ENCODE results near the gene CRPPA. TPM values are rescaled to one million over a fixed set of nuclear protein-coding genes. Genes with fewer than 3 reads are reported as not detected.

CRPPA gene
- total and polyA plus RNA-seq, 10 of the 15 experiments (the other 5 are each of a cell fraction or from before 2014, with no cell fraction given), result not detected

DNA sequence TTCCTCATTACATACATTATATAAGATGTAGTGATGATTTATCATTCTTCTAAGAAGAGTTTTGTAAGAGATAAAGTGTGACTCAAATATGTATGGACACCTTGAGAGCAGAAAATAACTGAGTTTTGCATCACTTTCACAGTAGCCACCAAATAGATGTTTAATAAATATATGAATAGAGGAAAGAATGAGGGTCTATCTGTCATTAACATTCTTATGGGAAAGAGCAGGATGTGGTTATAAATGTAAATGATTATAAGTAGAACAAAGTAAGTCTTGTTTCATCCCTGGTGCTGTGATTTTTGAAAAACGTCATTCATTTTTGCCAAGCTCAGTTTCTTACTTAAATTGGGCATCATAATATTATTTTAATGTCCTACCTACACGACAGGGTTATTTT is 15.0 kb upstream of the CRPPA start (continued):
- TF ChIP-seq TAF1 (IDR thresholded peaks at IDR 0.05; ENCODE audit: borderline replicate concordance, low read depth, low read length) (no peak), SREBF1 (IDR thresholded peaks at IDR 0.05; ENCODE audit: low read length) (no peak)
- TF ChIP-seq, protein P1, sequence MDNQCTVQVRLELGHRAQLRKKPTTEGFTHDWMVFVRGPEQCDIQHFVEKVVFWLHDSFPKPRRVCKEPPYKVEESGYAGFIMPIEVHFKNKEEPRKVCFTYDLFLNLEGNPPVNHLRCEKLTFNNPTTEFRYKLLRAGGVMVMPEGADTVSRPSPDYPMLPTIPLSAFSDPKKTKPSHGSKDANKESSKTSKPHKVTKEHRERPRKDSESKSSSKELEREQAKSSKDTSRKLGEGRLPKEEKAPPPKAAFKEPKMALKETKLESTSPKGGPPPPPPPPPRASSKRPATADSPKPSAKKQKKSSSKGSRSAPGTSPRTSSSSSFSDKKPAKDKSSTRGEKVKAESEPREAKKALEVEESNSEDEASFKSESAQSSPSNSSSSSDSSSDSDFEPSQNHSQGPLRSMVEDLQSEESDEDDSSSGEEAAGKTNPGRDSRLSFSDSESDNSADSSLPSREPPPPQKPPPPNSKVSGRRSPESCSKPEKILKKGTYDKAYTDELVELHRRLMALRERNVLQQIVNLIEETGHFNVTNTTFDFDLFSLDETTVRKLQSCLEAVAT (IDR thresholded peaks at IDR 0.05), result no peak
- TF ChIP-seq, protein P2, sequence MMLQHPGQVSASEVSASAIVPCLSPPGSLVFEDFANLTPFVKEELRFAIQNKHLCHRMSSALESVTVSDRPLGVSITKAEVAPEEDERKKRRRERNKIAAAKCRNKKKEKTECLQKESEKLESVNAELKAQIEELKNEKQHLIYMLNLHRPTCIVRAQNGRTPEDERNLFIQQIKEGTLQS (IDR thresholded peaks at IDR 0.05; ENCODE audit: borderline replicate concordance, extremely low read depth, low read depth, low read length), result no peak

DNA sequence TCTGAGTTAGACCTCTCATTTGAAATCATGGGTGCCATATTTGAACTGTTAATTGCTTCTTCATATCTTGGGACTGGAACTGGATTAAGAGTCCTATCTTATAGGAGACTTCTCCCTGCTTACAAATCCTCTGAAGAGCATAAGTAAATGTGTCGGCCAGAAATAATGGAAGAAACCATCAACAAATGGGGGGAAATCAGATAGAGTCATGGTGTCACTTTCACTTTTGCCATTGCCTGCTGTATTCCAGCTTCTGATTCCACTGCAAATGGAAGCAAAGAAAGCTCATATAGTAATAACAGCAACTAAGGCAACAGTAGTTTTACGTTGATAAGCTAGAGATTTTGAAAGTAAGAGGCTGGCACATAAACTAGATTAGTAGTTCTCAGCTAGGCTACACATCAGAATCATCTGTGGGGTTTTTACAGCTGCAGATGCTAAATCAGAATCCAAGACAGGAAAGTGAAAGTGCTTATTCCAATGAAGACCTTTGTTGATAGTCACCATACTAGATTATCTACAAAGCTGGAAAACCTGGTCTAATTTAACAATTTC is 12.3 kb upstream of the CRPPA start:
- Histone ChIP-seq H2AFZ (ENCODE audit: control insufficient read depth, low read depth, low read length) (no peak overlapping the region), H3K4me1 (ENCODE audit: control insufficient read depth, insufficient read depth, low read length) (no peaks in the 10 kb centered on the region), H3K4me2 (ENCODE audit: control insufficient read depth, insufficient read depth) (no peak overlapping the region), H4K20me1 (ENCODE audit: control insufficient read depth, insufficient read depth) (no peaks in the 10 kb centered on the region), H3K9me3 (replicated peaks; ENCODE audit: control insufficient read depth, insufficient read depth, low read length) (no peaks in the 10 kb centered on the region), H3K4me3 (no peak overlapping the region), H3K9ac (ENCODE audit: control insufficient read depth, insufficient read depth, low read length) (no peak overlapping the region), H3K36me3 (ENCODE audit: control insufficient read depth in 2 of 2, insufficient read depth in 2 of 2, low read length in 1 of 2) (no peaks in the 10 kb centered on the region), H3K27ac (ENCODE audit: control insufficient read depth, insufficient read depth) (no peak overlapping the region), H3K79me2 (ENCODE audit: control insufficient read depth, insufficient read depth, low read length) (no peaks in the 10 kb centered on the region), H3K27me3 (replicated peaks in 1 of 2; ENCODE audit: control insufficient read depth in 2 of 2, insufficient read depth in 2 of 2, low read length in 1 of 2) (no peaks in the 10 kb centered on the region)
- intact Hi-C loops (cut with micrococcal nuclease; ENCODE audit: unreplicated experiment) (loop anchor here (2.0 kb wide), 1 partner anchor 131 kb away; no protein-coding TSS in a partner anchor), in situ Hi-C loops (cut with MboI) (no loop called here)
- no TSS peak for BruUV-seq (replicated peaks)
- ATAC-seq, result no peak
- ChIA-PET RAD21 (ENCODE audit: unreplicated experiment) (interaction anchor here (3.5 kb wide), 1 partner anchor 131 kb away, joined by 19 read pairs; no protein-coding TSS in a partner anchor), CTCF (interaction anchor here (0.7 to 6.7 kb wide), 2 partner anchors 131 to 243 kb away, joined by 3 to 46 read pairs; no protein-coding TSS in a partner anchor), SMC1A (ENCODE audit: uncharacterized antibody, unreplicated experiment) (interaction anchor here (2.6 kb wide), 1 partner anchor 131 kb away, joined by 12 read pairs; no protein-coding TSS in a partner anchor), POLR2A (interaction anchor here (0.6 kb wide), 1 partner anchor 289 kb away, joined by 7 read pairs; no protein-coding TSS in a partner anchor)
- 38% methylated on average over 2 of the region's 2 CpGs for WGBS (ENCODE audit: insufficient coverage, insufficient replicate concordance, low lambda C conversion rate, missing lambda C conversion rate)
- DNase-seq (ENCODE audit: low read depth, low spot score), result no peak
- TF ChIP-seq ZNF207 (IDR thresholded peaks at IDR 0.05; ENCODE audit: borderline replicate concordance), result no peak
- TF ChIP-seq MEF2B (IDR thresholded peaks at IDR 0.05; ENCODE audit: partially characterized antibody, poor library complexity, severe bottlenecking), result no peak
- no peak for TF ChIP-seq IKZF1 (conservative IDR thresholded peaks at IDR 0.05)
- no peak for TF ChIP-seq SMAD5 (IDR thresholded peaks at IDR 0.05; ENCODE audit: low read depth)
- TF ChIP-seq KDM1A (IDR thresholded peaks at IDR 0.05; ENCODE audit: borderline replicate concordance), result no peak
- TF ChIP-seq MEF2A (IDR thresholded peaks at IDR 0.05; ENCODE audit: insufficient read depth, low read depth, low read length), result no peak
- TF ChIP-seq CHD2 (IDR thresholded peaks at IDR 0.05; ENCODE audit: borderline replicate concordance, low read depth, low read length), result no peak
- TF ChIP-seq SRF (IDR thresholded peaks at IDR 0.05; ENCODE audit: low read depth in 2 of 2, low read length in 2 of 2), result no peak
- TF ChIP-seq SPI1 (IDR thresholded peaks at IDR 0.05; ENCODE audit: borderline replicate concordance, insufficient read depth, low read depth, low read length), result no peak
- no peak for TF ChIP-seq MTA3 (IDR thresholded peaks at IDR 0.05; ENCODE audit: borderline replicate concordance, low read length)
- no peak for TF ChIP-seq SMAD1 (IDR thresholded peaks at IDR 0.05; ENCODE audit: low read depth, partially characterized antibody)
- no peak for TF ChIP-seq RAD51 (IDR thresholded peaks at IDR 0.05)
- TF ChIP-seq FOXK2 (IDR thresholded peaks at IDR 0.05), result no peak
- TF ChIP-seq SIN3A (IDR thresholded peaks at IDR 0.05; ENCODE audit: low read depth, low read length), result no peak
- TF ChIP-seq JUNB (IDR thresholded peaks at IDR 0.05), result no peak
- no peak for TF ChIP-seq WRNIP1 (IDR thresholded peaks at IDR 0.05; ENCODE audit: borderline replicate concordance, low read depth, low read length)
- TF ChIP-seq SP1 (IDR thresholded peaks at IDR 0.05; ENCODE audit: low read depth, low read length), result no peak
- no peak for FAIRE-seq
